ENCODE measurements around the gene ANXA6. TPM values are rescaled to one million over a fixed set of nuclear protein-coding genes. Genes with fewer than 3 reads are reported as not detected.

Gene ANXA6
- total and polyA plus RNA-seq, 10 of the 15 experiments (the other 5 are each of a cell fraction or from before 2014, with no cell fraction given) = 44.0 to 571 (median 465) TPM

DNA sequence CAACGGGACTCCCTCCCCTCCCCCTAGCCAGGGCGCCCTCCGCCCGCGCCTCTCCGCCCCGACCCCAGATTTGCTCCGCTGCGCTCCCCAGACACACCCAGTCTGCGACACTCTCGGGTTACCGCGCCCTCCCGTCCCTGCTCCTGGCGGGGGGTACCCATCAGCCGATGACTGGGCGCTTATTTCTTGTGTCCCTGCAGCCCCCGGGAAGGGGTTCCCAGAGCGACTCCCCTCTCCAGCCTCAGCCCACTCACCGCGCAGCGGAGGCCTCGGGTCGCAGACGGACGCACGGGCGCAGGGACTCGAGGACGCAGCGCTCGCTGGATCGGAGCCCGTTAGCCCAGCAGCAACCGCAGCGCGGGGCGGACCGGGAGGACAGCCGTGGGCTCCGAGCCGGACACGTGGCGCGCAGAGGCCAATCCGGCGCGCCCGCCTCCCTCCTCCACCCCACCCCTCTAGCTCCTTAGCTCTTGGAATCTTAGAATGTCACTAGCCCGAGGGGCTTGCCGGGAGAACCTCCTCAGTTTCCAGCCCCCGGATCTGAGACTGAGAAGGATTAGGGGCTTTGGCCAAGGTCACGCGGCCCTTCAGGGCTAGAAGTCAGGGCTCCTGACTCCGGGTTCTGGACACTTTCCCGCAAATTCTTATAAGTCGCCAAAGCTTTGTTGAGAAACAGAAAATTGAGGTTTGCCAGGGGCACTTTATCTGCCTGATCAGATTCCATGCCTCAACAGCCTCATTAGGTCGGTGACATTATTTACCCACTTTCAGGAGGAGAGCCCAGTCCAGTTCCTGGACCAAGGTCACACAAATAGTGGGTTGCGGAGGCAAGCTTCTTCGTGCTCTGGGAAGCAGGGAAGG lies at the start of gene ANXA6 (continued):
- TF ChIP-seq, protein P1, sequence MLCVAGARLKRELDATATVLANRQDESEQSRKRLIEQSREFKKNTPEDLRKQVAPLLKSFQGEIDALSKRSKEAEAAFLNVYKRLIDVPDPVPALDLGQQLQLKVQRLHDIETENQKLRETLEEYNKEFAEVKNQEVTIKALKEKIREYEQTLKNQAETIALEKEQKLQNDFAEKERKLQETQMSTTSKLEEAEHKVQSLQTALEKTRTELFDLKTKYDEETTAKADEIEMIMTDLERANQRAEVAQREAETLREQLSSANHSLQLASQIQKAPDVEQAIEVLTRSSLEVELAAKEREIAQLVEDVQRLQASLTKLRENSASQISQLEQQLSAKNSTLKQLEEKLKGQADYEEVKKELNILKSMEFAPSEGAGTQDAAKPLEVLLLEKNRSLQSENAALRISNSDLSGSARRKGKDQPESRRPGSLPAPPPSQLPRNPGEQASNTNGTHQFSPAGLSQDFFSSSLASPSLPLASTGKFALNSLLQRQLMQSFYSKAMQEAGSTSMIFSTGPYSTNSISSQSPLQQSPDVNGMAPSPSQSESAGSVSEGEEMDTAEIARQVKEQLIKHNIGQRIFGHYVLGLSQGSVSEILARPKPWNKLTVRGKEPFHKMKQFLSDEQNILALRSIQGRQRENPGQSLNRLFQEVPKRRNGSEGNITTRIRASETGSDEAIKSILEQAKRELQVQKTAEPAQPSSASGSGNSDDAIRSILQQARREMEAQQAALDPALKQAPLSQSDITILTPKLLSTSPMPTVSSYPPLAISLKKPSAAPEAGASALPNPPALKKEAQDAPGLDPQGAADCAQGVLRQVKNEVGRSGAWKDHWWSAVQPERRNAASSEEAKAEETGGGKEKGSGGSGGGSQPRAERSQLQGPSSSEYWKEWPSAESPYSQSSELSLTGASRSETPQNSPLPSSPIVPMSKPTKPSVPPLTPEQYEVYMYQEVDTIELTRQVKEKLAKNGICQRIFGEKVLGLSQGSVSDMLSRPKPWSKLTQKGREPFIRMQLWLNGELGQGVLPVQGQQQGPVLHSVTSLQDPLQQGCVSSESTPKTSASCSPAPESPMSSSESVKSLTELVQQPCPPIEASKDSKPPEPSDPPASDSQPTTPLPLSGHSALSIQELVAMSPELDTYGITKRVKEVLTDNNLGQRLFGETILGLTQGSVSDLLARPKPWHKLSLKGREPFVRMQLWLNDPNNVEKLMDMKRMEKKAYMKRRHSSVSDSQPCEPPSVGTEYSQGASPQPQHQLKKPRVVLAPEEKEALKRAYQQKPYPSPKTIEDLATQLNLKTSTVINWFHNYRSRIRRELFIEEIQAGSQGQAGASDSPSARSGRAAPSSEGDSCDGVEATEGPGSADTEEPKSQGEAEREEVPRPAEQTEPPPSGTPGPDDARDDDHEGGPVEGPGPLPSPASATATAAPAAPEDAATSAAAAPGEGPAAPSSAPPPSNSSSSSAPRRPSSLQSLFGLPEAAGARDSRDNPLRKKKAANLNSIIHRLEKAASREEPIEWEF (IDR thresholded peaks at IDR 0.05; ENCODE audit: insufficient replicate concordance, low read depth, low read length) = no peak
- TF ChIP-seq USF1 (IDR thresholded peaks at IDR 0.05; ENCODE audit: borderline replicate concordance, extremely low read length, insufficient read depth, low read depth, low read length) = peak; percentile 96
- peak; percentile 35 for TF ChIP-seq SP1 (IDR thresholded peaks at IDR 0.05; ENCODE audit: low read depth, low read length)
- no peak for TF ChIP-seq ETV6 (conservative IDR thresholded peaks at IDR 0.05 in 1 of 2, IDR thresholded peaks at IDR 0.05 in 1 of 2; ENCODE audit: borderline replicate concordance in 1 of 2, low read depth in 1 of 2)
- no peak for TF ChIP-seq RUNX3 (IDR thresholded peaks at IDR 0.05; ENCODE audit: low read length)
- TF ChIP-seq JUNB (IDR thresholded peaks at IDR 0.05) = no peak
- no peak for TF ChIP-seq NFYA (IDR thresholded peaks at IDR 0.05; ENCODE audit: borderline replicate concordance, low read depth, low read length)
- no peak for TF ChIP-seq HDGF (IDR thresholded peaks at IDR 0.05)
- TF ChIP-seq MEF2A (IDR thresholded peaks at IDR 0.05; ENCODE audit: insufficient read depth, low read depth, low read length) = no peak
- TF ChIP-seq, protein P2, sequence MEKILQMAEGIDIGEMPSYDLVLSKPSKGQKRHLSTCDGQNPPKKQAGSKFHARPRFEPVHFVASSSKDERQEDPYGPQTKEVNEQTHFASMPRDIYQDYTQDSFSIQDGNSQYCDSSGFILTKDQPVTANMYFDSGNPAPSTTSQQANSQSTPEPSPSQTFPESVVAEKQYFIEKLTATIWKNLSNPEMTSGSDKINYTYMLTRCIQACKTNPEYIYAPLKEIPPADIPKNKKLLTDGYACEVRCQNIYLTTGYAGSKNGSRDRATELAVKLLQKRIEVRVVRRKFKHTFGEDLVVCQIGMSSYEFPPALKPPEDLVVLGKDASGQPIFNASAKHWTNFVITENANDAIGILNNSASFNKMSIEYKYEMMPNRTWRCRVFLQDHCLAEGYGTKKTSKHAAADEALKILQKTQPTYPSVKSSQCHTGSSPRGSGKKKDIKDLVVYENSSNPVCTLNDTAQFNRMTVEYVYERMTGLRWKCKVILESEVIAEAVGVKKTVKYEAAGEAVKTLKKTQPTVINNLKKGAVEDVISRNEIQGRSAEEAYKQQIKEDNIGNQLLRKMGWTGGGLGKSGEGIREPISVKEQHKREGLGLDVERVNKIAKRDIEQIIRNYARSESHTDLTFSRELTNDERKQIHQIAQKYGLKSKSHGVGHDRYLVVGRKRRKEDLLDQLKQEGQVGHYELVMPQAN (conservative IDR thresholded peaks at IDR 0.05) = peak; percentile 56
- TF ChIP-seq, protein P3, sequence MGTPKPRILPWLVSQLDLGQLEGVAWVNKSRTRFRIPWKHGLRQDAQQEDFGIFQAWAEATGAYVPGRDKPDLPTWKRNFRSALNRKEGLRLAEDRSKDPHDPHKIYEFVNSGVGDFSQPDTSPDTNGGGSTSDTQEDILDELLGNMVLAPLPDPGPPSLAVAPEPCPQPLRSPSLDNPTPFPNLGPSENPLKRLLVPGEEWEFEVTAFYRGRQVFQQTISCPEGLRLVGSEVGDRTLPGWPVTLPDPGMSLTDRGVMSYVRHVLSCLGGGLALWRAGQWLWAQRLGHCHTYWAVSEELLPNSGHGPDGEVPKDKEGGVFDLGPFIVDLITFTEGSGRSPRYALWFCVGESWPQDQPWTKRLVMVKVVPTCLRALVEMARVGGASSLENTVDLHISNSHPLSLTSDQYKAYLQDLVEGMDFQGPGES (IDR thresholded peaks at IDR 0.05) = no peak
- no peak for TF ChIP-seq YBX1 (IDR thresholded peaks at IDR 0.05)
- no peak for TF ChIP-seq BCL3 (IDR thresholded peaks at IDR 0.05; ENCODE audit: borderline replicate concordance, insufficient read depth, low read depth, low read length, poor library complexity, severe bottlenecking)
- TF ChIP-seq, protein P4, sequence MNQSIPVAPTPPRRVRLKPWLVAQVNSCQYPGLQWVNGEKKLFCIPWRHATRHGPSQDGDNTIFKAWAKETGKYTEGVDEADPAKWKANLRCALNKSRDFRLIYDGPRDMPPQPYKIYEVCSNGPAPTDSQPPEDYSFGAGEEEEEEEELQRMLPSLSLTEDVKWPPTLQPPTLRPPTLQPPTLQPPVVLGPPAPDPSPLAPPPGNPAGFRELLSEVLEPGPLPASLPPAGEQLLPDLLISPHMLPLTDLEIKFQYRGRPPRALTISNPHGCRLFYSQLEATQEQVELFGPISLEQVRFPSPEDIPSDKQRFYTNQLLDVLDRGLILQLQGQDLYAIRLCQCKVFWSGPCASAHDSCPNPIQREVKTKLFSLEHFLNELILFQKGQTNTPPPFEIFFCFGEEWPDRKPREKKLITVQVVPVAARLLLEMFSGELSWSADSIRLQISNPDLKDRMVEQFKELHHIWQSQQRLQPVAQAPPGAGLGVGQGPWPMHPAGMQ (IDR thresholded peaks at IDR 0.05; ENCODE audit: borderline replicate concordance) = no peak
